Measurements from ENCODE around the gene SLC9A1.

SLC9A1 gene

DNA sequence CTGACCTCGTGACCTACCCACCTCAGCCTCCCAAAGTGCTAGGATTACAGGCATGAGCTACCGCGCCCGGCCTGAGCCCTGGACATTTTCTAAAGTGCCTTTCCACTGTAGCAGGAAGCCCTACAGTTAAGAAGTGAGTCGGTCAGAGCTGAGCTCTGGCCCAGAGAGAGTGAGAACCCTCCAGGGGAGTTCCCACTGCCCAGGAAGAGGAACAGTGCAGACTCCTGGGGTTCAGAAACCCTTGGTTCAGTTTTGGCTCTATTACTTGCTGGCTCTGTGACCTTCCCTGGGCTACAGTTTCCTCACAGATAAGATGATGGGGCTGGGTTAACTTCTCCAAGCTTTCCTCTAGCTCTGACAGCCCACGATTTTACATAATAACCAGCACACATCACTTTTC, 20.9 kb downstream of the SLC9A1 start:
- no peak for TF ChIP-seq EZH2phosphoT487 (IDR thresholded peaks at IDR 0.05; ENCODE audit: low read depth)
- TF ChIP-seq, protein P1, sequence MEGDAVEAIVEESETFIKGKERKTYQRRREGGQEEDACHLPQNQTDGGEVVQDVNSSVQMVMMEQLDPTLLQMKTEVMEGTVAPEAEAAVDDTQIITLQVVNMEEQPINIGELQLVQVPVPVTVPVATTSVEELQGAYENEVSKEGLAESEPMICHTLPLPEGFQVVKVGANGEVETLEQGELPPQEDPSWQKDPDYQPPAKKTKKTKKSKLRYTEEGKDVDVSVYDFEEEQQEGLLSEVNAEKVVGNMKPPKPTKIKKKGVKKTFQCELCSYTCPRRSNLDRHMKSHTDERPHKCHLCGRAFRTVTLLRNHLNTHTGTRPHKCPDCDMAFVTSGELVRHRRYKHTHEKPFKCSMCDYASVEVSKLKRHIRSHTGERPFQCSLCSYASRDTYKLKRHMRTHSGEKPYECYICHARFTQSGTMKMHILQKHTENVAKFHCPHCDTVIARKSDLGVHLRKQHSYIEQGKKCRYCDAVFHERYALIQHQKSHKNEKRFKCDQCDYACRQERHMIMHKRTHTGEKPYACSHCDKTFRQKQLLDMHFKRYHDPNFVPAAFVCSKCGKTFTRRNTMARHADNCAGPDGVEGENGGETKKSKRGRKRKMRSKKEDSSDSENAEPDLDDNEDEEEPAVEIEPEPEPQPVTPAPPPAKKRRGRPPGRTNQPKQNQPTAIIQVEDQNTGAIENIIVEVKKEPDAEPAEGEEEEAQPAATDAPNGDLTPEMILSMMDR (IDR thresholded peaks at IDR 0.05; ENCODE audit: low read depth, low read length): no peak
- H3K79me2 ChIP-seq (ENCODE audit: low read length): no peaks in the 10 kb centered on the region
- H3K4me2 ChIP-seq (ENCODE audit: low read length): peak overlapping the region; percentile 39
- H4K20me1 ChIP-seq (ENCODE audit: insufficient read depth, low read length): no peaks in the 10 kb centered on the region
- H3K4me1 ChIP-seq (ENCODE audit: low read length): peaks cover 28% of the 10 kb centered on the region
- H3K9ac ChIP-seq (ENCODE audit: low read length): no peak overlapping the region
- H3K27ac ChIP-seq (ENCODE audit: low read length): peak overlapping the region; percentile 63
- H3K9me3 ChIP-seq (ENCODE audit: insufficient read depth, low read length): no peaks in the 10 kb centered on the region
- H3K27me3 ChIP-seq (ENCODE audit: low read depth, low read length): no peaks in the 10 kb centered on the region
- no peak overlapping the region for H3K4me3 ChIP-seq (ENCODE audit: low read length)
- no peaks in the 10 kb centered on the region for H3K36me3 ChIP-seq (replicated peaks; ENCODE audit: low read depth, low read length)
- no peak overlapping the region for H2AFZ ChIP-seq (ENCODE audit: low read depth, low read length)

DNA sequence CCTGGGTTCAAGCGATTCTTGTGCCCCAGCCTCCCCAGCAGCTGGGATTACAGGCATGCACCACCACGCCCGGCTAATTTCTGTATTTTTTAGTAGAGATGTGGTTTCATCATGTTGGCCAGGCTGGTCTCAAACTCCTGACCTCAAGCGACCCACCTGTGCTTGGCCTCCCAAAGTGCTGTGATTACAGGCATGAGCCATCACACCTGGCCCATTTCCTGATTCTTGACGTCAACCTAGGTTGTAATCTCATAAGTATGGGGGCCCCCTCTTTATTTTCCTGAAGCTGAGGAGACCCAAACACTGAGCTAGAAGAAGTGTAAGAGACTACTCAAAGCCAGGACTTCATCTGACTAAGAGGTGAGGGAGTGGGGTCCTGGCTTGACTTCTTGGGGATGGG, 21.8 kb downstream of the SLC9A1 start:
- Histone ChIP-seq H3K4me3 (ENCODE audit: low read length) (no peak overlapping the region), H3K27me3 (ENCODE audit: low read depth, low read length) (no peaks in the 10 kb centered on the region), H3K36me3 (replicated peaks; ENCODE audit: low read depth, low read length) (no peaks in the 10 kb centered on the region), H3K4me2 (ENCODE audit: low read length) (0 out of 2 replicates have a peak overlapping the region, but pooled peaks have one; percentile 39), H3K4me1 (ENCODE audit: low read length) (peaks cover 28% of the 10 kb centered on the region), H3K9me3 (ENCODE audit: insufficient read depth, low read length) (no peaks in the 10 kb centered on the region), H3K9ac (ENCODE audit: low read length) (no peak overlapping the region), H3K27ac (ENCODE audit: low read length) (0 out of 2 replicates have a peak overlapping the region, but pooled peaks have one; percentile 63), H4K20me1 (ENCODE audit: insufficient read depth, low read length) (no peaks in the 10 kb centered on the region), H2AFZ (ENCODE audit: low read depth, low read length) (no peak overlapping the region), H3K79me2 (ENCODE audit: low read length) (no peaks in the 10 kb centered on the region)
- no peak for TF ChIP-seq EZH2phosphoT487 (IDR thresholded peaks at IDR 0.05; ENCODE audit: low read depth)
- TF ChIP-seq, protein P1 (IDR thresholded peaks at IDR 0.05; ENCODE audit: low read depth, low read length): no peak

DNA sequence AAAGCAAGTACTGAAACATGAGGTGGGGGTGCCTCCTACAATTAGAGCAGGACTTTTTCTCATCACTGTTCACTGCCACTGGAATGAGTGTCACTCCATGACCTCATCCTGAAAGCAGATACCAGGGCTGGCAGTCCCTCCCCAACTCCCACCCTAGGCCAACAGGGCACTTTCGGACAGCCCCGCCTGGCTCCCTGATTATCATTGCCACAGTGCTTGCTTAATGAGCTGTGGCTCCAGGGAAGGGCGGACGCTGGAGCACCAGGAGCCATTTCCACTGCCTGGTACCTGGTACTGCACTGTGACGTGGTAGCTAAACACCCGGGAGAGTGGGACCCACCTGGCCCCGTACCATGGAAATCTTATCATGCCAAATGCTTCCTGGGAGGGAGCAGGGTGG, 22.3 kb downstream of the SLC9A1 start:
- Histone ChIP-seq H3K9me3 (ENCODE audit: insufficient read depth, low read length) (no peaks in the 10 kb centered on the region), H3K27me3 (ENCODE audit: low read depth, low read length) (no peaks in the 10 kb centered on the region), H3K4me3 (ENCODE audit: low read length) (no peak overlapping the region), H3K36me3 (replicated peaks; ENCODE audit: low read depth, low read length) (no peaks in the 10 kb centered on the region), H3K9ac (ENCODE audit: low read length) (no peak overlapping the region), H4K20me1 (ENCODE audit: insufficient read depth, low read length) (no peaks in the 10 kb centered on the region), H2AFZ (ENCODE audit: low read depth, low read length) (no peak overlapping the region), H3K4me1 (ENCODE audit: low read length) (peaks cover 28% of the 10 kb centered on the region), H3K27ac (ENCODE audit: low read length) (no peak overlapping the region), H3K4me2 (ENCODE audit: low read length) (no peak overlapping the region), H3K79me2 (ENCODE audit: low read length) (no peaks in the 10 kb centered on the region)
- TF ChIP-seq, protein P1 (IDR thresholded peaks at IDR 0.05; ENCODE audit: low read depth, low read length): no peak
- no peak for TF ChIP-seq EZH2phosphoT487 (IDR thresholded peaks at IDR 0.05; ENCODE audit: low read depth)

DNA sequence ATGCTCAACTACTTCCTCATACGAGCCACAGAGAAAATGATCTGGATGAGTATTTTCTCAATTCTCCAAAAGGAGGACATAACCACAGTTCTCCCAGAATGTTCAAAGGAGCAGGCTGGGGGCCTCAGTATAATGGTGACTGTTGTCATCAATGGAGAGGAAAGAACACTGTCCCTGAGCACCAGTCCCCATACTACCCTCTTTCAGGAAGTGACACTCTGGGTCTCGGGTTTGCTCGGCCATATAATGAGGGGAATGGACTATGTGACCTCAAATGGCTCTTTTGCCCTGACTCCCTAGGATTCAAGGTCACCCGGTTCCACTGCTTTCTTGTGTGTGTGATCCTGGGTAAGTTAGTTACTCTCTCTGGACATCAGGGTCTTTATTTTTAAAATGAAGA, 22.8 kb downstream of the SLC9A1 start:
- Histone ChIP-seq H3K9ac (ENCODE audit: low read length) (0 out of 2 replicates have a peak overlapping the region, but pooled peaks have one; percentile 17), H3K4me1 (ENCODE audit: low read length) (peaks cover 28% of the 10 kb centered on the region), H3K9me3 (ENCODE audit: insufficient read depth, low read length) (no peaks in the 10 kb centered on the region), H3K27me3 (ENCODE audit: low read depth, low read length) (no peaks in the 10 kb centered on the region), H3K36me3 (replicated peaks; ENCODE audit: low read depth, low read length) (no peaks in the 10 kb centered on the region), H2AFZ (ENCODE audit: low read depth, low read length) (no peak overlapping the region; the same call in 1 of the 2 replicates), H3K4me3 (ENCODE audit: low read length) (no peak overlapping the region), H4K20me1 (ENCODE audit: insufficient read depth, low read length) (no peaks in the 10 kb centered on the region), H3K4me2 (ENCODE audit: low read length) (peak overlapping the region; percentile 32), H3K27ac (ENCODE audit: low read length) (no peak overlapping the region), H3K79me2 (ENCODE audit: low read length) (no peaks in the 10 kb centered on the region)
- TF ChIP-seq EZH2phosphoT487 (IDR thresholded peaks at IDR 0.05; ENCODE audit: low read depth): no peak
- TF ChIP-seq, protein P1 (IDR thresholded peaks at IDR 0.05; ENCODE audit: low read depth, low read length): no peak
